ENCODE data around the gene VTI1A.

VTI1A gene

DNA sequence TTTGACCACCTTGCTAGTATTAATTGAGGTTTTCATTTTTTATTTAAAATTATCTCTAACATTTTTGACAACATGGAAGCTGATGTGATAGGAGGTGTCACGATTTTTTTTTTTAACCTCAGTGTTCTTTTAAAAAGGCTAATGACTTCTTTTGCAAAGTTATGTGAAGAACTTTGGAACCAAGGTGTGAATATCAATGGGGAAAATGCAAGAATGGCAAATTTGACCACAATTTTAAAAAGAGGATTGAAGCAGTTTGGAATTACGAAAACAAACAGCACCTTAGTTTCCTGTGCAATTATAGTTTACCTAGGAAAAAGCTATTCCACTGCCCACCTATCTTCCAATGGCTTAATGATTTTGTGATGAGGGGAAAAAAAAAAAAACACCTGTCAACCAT, 232.4 kb downstream of the VTI1A start:
- DNase-seq (ENCODE audit: low spot score), result no peak

GRCh38 chr10:112680586-112680985, 233.6 kb downstream of the VTI1A start:
- DNase-seq (ENCODE audit: low spot score), result no peak

DNA sequence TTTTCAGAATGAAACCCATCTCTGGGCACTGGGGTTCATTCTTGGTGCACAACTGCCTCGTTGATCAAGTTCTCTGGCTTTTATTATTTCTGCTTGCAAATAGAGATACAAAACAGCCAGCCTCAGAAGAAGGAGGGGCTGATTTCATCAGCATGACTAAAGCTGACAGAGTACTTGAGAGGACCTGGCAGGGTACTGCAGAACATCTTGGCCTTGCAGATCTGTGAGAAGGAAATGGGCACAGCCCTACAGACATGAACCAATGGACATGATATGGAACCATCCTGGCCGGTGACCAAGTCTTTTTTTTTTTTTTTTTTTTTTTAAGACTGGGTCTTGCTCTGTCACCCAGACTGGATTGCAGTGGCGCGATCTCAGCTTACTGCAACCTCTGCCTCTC, 240.6 kb downstream of the VTI1A start:
- DNase-seq (ENCODE audit: low spot score), result no peak

DNA sequence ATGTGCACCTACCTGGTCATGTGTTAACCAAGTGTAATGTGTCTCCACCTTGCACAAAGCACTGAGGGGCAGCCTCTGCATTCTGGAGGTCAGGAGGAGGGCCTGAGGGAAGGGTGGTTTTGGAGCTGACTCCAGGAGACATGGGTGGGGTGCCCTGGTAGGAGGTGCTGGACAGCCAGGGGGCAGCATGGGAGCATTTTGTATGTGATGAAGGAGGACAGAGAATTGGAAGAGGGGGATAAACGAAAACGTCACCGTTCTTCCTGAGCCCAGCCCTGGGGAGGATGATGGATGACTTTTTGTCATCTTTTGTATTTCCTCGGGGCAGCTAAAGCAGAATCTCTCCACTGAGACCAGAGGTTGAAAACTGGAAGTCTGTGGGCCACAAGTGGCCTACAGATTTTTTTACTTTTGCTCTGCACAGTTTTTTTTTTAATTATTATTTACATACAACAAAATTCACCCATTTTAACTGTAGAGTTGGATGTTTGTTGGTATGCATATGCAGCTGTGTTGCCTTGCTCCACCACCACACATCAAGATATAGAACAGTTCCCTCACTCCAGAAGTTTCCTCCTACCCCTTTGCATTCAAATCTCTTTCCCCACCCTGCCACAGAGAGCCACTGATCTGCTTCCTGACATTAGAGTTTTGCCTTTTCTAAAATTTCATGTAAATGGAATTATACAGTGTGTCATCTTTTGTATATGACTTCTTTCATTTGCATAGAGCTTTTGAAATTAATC, 242.5 kb downstream of the VTI1A start:
- DNase-seq (ENCODE audit: low spot score), result no peak

DNA sequence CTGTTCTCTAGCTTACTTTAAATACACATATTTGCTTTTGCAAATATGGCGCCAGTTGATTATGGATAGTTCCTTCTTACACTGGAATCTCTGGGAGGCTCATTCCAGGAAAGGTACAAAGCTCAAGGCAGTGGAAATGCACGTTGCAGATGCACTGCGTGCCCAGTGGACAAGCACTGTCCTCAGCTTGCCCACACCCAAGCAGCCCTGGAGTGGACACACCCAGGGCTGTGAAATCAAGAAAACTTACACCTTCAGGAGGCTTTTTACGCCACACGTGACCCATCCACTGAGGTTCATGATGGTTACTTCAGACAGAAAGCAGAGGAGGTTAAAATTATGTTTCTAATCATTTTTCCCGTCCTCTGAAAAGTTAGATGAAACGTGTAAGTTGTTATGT, 248.5 kb downstream of the VTI1A start:
- DNase-seq (ENCODE audit: low spot score), result no peak

DNA sequence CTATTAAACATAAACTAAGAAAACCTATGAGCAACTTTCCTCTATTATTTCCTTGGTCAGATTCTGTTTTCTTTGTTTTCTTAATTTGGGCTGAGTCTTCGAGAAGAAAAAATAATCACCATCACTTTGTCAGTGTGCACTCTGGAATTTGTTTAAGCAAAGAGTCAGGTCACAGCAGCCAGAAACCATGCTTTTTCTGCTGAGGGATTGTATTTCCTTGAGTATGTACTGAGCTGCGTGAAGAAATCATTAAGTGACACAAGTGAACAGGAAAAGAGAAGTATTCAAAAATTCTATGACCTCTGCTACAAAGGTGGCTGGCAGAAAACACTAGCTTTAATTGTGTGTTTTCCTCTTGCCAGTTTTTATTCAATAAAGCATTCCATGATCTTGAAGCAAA, 249.6 kb downstream of the VTI1A start:
- DNase-seq (ENCODE audit: low spot score), result no peak

DNA sequence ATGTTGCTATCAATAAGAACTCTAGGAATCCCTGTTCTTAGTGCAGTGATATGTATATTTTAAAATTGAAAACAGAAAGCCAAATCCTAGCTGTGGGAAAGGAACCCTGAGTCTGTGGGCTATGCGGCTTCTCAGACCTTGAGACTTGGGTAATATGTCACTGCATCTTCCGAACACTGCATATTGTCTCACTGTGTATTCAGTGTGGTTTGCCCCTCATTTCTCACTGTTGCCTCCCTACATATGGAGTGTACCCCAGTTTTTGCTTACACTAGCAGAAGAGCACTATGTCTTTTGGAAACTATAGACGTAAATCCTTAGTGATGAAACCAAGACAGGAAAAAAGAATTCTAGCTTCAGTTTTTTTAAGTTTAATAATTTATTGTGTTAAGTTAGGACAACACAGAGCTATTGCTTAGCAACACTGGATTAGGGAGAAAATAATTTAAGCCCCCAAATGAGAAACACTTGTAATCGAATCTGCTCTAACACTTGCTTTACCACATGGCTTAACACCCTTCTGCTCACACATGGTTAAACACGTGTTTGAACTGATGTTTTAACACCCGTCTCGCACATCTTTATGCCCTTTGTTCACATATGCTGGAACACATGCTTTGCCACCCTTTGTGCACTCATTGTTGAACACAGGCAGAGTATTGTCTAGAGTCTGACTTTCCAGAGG, 251.3 kb downstream of the VTI1A start:
- DNase-seq (ENCODE audit: low spot score), result no peak

DNA sequence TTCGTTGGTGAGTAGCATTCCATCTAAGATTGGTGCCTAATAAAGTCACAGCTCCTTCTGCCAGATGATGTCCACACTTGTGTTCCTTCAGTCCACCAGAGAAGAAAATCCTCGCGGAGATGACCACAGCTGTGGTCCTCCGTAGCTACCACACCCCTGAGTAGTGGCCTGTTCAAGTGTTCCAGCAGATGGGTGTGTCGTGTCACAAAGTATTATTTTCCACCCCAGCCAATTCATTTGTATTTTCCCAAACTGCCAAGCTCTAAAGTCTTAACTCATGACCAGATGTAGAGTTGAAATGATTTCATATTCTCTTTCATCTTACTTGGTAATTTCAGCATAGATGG, 251.8 kb downstream of the VTI1A start:
- DNase-seq (ENCODE audit: low spot score), result no peak

DNA sequence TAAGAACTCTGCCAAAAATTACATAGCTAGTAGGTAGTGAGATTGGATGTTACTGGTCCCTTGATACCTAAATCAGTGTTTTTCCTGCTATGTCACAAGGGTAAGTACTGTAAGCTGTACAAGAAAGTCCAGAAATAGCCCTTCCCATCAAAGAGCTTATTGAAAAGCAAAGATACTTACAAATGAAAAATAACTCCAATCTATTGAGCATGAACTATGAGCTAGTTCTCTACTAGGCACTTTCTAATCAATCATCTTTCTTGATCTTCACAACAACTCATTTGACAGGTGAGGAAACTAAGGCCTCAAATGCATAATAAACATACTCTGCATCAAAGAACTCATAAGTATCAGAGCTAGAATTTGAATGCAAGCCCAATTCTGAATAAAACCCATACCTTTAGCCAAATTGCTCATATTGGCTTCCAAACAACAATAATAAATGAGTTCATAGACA, 253.2 kb downstream of the VTI1A start:
- no peak for DNase-seq (ENCODE audit: low spot score)

DNA sequence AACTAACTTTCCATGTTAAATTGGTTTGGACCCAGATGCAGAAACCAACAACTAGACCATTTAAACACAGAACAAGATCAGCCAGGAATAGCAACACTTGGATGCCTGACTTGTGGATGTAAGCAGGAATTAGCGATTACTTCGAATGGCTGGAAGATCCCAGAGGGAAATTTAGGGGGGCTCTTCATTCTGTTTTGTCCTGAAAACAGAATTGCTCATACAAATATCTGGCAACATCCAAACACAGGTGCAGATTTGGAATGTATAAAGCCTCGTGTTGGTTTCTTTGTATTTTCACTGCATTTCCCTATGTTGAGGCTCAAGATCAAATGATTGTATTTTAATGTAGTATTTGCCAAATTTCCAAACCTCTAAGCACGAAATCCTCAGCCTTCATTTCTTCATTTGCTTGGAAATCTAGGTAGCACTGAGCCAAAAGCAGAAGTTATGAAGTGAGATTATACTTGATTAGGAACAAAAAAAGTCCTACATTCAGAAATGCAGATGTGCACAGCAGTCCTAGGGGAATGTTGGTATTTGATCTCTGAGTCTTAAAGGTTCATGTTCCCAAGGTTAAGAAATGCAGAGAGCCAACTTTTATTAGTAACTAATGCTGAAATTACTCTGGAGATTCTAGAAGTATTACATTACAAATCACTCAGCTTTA, 254.3 kb downstream of the VTI1A start:
- no peak for DNase-seq (ENCODE audit: low spot score)

DNA sequence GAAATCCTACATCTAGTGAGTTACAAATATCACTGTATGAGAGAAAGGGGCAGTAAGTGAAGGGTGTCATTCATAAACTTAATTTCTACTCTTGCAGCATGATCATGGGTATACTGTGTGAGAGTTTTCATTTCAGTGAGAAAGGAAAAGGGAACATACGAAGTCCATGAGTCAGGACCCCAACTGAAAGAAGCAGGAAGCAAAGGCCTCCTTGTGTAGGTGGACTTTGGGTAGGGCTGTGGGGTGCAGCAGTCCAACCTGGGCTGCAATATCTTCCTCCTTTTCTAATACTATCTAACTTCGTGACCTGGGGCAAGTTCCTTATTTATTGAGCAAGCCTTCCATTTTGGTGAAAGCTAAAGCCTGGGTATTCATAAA, 254.9 kb downstream of the VTI1A start:
- no peak for DNase-seq (ENCODE audit: low spot score)

GRCh38 chr10:112706577-112706976, 259.6 kb downstream of the VTI1A start:
- DNase-seq (ENCODE audit: low spot score), result no peak

DNA sequence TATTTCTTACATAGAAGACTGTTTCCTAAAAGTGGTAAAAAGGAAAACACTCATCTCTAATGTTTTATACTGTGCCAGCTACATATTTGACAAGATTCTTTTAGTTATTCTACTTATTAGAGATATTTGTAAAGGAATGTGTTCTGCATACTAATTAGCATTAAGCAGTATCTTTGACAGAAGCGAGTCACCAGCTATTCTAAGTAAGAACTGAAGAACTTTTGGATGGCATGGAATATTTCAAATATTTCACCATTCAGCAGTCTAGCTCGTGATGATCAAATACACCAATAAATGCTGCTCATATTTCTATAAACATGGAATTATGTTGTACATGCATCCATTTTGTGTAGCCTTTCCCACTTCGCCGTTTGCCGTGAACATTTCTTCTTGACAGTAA, 261.4 kb downstream of the VTI1A start:
- no peak for DNase-seq (ENCODE audit: low spot score)

GRCh38 chr10:112710528-112710927, 263.5 kb downstream of the VTI1A start:
- no peak for DNase-seq (ENCODE audit: low spot score)

DNA sequence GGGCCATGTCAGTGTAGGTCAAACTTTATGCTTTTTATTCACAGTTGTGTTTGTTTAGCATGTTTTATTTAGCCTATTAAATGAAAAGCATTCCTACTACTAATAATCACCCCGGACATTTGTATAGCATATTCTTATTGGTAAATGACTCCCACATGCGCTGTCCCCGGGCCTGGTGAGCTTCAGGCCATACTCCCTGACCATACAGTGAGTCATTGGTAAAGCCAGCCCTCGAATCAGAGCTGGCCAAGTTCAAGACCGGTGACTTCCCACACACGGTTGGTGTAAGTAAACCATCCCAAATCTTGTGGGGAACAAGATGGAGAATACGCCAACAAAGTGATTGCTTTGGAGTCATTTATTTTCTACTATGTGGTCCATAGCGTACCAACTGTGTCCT, 264.4 kb downstream of the VTI1A start:
- DNase-seq (ENCODE audit: low spot score), result no peak

- no peak for DNase-seq (ENCODE audit: low spot score)
These were observed 265.5 kb downstream of the VTI1A start for GRCh38 chr10:112712536-112712935.

DNA sequence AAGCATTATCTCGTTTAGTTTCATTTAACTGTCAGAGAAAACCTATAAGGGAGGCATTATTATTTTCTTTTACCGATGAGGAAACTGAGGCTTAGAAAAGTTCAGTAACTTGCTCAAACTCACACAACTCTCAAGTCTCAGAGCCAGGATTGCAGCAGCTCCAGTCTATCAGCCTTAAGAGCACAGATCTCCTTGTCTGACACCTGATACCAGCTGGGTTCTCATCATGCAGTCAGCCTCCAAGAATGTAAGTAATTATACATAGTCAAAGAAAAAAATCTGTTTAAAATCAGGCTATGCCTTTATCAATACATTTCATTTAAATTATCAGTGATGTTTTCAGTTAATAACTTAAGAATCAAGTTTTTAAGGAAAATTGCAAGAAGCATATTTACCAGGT, 266.4 kb downstream of the VTI1A start:
- DNase-seq (ENCODE audit: low spot score), result no peak

DNA sequence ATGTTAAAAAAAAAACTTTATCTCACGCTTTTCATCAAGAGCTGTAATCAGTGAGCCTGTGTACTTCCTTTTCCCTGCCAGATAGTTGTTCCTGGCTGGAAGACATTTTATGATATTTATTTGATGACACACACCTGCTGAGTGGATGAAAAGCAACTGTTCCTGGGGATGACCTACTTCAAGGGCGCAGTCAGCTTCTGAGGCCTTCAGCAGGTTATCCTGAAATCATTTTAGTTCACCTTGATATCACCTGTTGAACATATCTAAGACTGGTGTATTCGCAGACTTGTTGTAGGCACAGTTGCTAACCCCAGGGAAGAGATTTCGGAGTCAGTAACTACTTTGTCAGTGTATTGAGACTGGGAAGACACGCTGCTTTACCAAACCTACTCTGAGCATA, 268.6 kb downstream of the VTI1A start:
- no peak for DNase-seq (ENCODE audit: low spot score)

- DNase-seq (ENCODE audit: low spot score), result no peak
These were observed 269.1 kb downstream of the VTI1A start for GRCh38 chr10:112716076-112716475.

DNA sequence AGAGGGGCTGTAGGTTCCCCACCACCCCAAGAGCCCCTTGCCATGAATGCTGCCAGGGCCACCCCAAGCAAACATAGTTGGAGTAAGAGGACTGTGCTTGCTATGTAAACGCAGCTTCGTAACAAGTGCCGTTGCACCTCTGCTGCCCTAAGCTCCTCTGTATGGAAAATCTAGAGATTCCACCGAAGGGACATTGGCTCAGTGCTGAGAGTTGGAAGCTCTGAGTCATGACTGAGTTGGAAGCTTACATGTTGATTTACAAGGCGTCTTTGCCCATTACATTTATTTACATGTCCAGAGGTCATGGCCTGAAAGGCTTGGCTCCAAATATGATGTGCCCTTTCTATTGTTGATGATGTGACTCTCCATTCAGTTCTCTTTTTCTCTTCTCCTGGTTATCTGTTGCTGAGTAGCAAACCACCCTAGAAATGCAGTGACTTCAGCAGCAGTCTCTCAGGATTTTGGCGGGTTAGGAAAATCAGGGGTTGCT, 270.0 kb downstream of the VTI1A start:
- no peak for DNase-seq (ENCODE audit: low spot score)

DNA sequence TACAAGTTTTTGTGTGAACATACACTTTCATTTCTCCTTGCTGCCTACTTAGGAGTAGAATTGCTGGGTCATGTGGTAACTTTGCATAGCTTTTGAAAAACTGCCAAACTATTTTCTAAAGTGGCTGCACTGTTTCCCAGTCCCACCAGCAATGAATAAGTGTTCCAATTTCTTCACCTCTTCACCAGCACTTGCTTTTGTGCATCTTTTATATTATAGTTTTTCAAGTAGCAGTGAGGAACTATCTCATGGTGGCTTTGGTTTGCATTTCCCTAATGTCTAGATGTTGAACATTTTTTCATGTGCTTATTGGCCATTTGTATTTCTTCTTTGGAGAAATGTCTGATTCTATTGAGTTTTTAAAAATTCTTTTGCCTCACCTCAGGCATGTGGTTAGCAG, 273.2 kb downstream of the VTI1A start:
- DNase-seq (ENCODE audit: low spot score), result no peak

DNA sequence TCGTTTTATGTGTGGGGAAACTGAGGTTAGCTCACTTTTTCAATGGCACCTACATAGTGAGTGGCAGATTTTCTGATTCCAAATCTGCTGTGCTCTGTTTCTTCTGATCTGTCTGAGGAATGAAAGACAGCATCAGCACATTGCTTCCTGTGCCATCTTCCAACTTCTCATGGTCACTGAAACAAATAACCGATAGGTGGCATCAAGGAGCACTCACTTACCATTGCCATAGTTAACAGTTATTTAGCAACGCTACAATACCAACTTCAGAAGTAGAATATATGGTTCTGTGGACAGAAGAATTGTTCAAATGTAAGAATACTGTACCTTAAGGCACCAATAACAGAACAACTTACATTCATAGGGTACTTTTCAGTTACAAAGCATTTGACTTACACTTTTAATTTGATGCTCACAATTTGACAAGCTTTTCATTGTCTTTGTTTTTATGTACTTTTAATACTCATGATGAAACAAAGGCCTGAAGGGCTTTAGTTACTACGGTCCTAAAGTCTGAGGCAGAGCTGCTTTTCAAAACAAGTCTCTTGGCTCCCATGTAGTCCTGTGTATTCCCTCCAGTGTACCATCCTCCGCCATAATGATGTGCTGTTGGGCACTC, 274.2 kb downstream of the VTI1A start:
- peak; percentile 54 for DNase-seq (ENCODE audit: low spot score)

- peak; percentile 64 for DNase-seq (ENCODE audit: low spot score)
These were observed 275.7 kb downstream of the VTI1A start for GRCh38 chr10:112722758-112723157.

Data from Ammon's horn (tissue), 1 donor.